ENCODE results near the gene TREX2. TPM values are rescaled to one million over a fixed set of nuclear protein-coding genes. Genes with fewer than 3 reads are reported as not detected.

The TREX2 gene
- total RNA-seq, 1 experiment from 2014 or later = 0.30 TPM

GRCh38 chrX:153456161-153456560 lies 10.3 kb upstream of the TREX2 start:
- Histone ChIP-seq H3K27ac (ENCODE audit: low read length) (no peak overlapping the region), H3K4me1 (ENCODE audit: low read length) (no peaks in the 10 kb centered on the region), H3K9me2 (replicated peaks; ENCODE audit: insufficient read depth, low read length) (no peaks in the 10 kb centered on the region), H3K27me3 (ENCODE audit: low read length) (no peaks in the 10 kb centered on the region), H4K20me1 (ENCODE audit: insufficient read depth, low read depth, low read length) (0 out of 2 replicates have a peak, but pooled peaks cover 3% of the 10 kb centered on the region), H3K9ac (ENCODE audit: low read length) (no peak overlapping the region), H3K4me3 (ENCODE audit: low read length) (no peak overlapping the region), H3K36me3 (ENCODE audit: insufficient read depth, low read length) (no peaks in the 10 kb centered on the region), H3K4me2 (ENCODE audit: low read depth, low read length, poor library complexity, severe bottlenecking) (no peak overlapping the region), H3K9me3 (ENCODE audit: low read length) (no peaks in the 10 kb centered on the region), H2AFZ (ENCODE audit: low read length) (no peak overlapping the region), H3K79me2 (ENCODE audit: low read length) (no peaks in the 10 kb centered on the region)
- DNase-seq = no peak

- no peak for DNase-seq
- H3K4me3 ChIP-seq (ENCODE audit: low read length) = no peak overlapping the region
- no peaks in the 10 kb centered on the region for H3K9me3 ChIP-seq (ENCODE audit: low read length)
- H3K79me2 ChIP-seq (ENCODE audit: low read length) = no peaks in the 10 kb centered on the region
- no peaks in the 10 kb centered on the region for H3K4me1 ChIP-seq (ENCODE audit: low read length)
- H2AFZ ChIP-seq (ENCODE audit: low read length) = no peak overlapping the region
- H3K27me3 ChIP-seq (ENCODE audit: low read length) = no peaks in the 10 kb centered on the region
- no peak overlapping the region for H3K9ac ChIP-seq (ENCODE audit: low read length)
- H3K4me2 ChIP-seq (ENCODE audit: low read depth, low read length, poor library complexity, severe bottlenecking) = no peak overlapping the region
- no peaks in the 10 kb centered on the region for H3K9me2 ChIP-seq (replicated peaks; ENCODE audit: insufficient read depth, low read length)
- 0 out of 2 replicates have a peak, but pooled peaks cover 1% of the 10 kb centered on the region for H4K20me1 ChIP-seq (ENCODE audit: insufficient read depth, low read depth, low read length)
- H3K27ac ChIP-seq (ENCODE audit: low read length) = no peak overlapping the region
- H3K36me3 ChIP-seq (ENCODE audit: insufficient read depth, low read length) = no peaks in the 10 kb centered on the region
These were observed 9.7 kb upstream of the TREX2 start for GRCh38 chrX:153455571-153455970.

DNA sequence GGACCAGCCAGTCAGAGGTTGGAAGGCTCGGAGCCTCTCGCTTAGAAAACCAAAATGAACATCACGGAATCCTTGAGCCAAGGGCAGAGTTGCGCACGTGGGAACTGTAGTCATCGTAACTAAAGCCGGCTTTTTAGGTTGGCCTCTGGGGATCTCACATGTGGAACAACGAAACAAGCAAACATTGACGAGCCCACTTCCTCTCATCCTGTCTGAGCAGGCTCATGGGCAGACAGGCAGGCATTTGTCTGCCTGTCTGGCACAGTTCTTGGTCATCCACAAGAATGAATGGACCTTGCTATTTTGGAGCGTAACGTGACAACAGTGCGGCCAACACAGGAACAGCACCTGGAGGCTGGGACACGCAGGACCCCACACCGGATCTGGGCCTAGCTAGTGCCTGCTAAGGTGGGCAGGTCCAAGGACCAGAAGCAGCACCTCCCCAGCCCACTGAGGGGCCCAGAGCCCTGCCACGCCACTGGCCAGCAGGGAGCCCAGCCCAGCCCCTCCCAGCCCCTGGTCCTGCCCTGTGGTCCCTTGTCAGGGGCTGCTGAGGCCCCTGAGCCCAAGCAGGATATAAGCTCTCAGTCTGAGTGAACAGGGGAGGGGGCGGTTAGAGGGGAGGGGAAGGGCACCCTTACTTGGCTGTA lies 9.2 kb upstream of the TREX2 start:
- H4K20me1 ChIP-seq (ENCODE audit: insufficient read depth, low read depth, low read length) = no peaks in the 10 kb centered on the region
- no peak for DNase-seq
- no peak overlapping the region for H3K4me2 ChIP-seq (ENCODE audit: low read depth, low read length, poor library complexity, severe bottlenecking)
- no peaks in the 10 kb centered on the region for H3K27me3 ChIP-seq (ENCODE audit: low read length)
- H3K9me3 ChIP-seq (ENCODE audit: low read length) = no peaks in the 10 kb centered on the region
- no peak overlapping the region for H3K27ac ChIP-seq (ENCODE audit: low read length)
- no peak overlapping the region for H2AFZ ChIP-seq (ENCODE audit: low read length)
- no peaks in the 10 kb centered on the region for H3K4me1 ChIP-seq (ENCODE audit: low read length)
- no peak overlapping the region for H3K9ac ChIP-seq (ENCODE audit: low read length)
- H3K4me3 ChIP-seq (ENCODE audit: low read length) = no peak overlapping the region
- no peaks in the 10 kb centered on the region for H3K79me2 ChIP-seq (ENCODE audit: low read length)
- no peaks in the 10 kb centered on the region for H3K36me3 ChIP-seq (ENCODE audit: insufficient read depth, low read length)
- H3K9me2 ChIP-seq (replicated peaks; ENCODE audit: insufficient read depth, low read length) = no peaks in the 10 kb centered on the region

DNA sequence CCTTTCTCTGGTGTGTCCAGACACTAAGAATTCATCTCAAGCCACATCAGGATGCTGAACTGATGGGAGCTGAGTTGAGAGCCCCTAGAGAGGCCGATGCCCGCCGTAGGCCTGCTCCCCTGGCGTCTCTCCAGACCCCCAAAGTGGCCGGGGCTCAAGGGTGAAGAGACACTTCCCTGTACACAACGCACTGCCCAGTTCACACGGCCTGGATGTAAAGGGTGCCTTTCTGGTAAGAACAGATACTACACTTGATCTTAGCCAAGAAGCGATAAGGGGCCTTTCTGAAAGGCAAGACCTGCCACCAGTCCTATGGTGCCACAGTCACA lies 5.1 kb upstream of the TREX2 start:
- Histone ChIP-seq H2AFZ (ENCODE audit: low read length) (no peak overlapping the region), H3K27me3 (ENCODE audit: low read length) (no peaks in the 10 kb centered on the region), H4K20me1 (ENCODE audit: insufficient read depth, low read depth, low read length) (no peaks in the 10 kb centered on the region), H3K4me2 (ENCODE audit: low read depth, low read length, poor library complexity, severe bottlenecking) (no peak overlapping the region), H3K27ac (ENCODE audit: low read length) (no peak overlapping the region), H3K9me2 (replicated peaks; ENCODE audit: insufficient read depth, low read length) (no peaks in the 10 kb centered on the region), H3K9me3 (ENCODE audit: low read length) (no peaks in the 10 kb centered on the region), H3K4me1 (ENCODE audit: low read length) (no peaks in the 10 kb centered on the region), H3K36me3 (ENCODE audit: insufficient read depth, low read length) (no peaks in the 10 kb centered on the region), H3K4me3 (ENCODE audit: low read length) (no peak overlapping the region), H3K79me2 (ENCODE audit: low read length) (no peaks in the 10 kb centered on the region), H3K9ac (ENCODE audit: low read length) (no peak overlapping the region)
- DNase-seq = no peak

- Histone ChIP-seq H3K36me3 (ENCODE audit: insufficient read depth, low read length) (no peaks in the 10 kb centered on the region), H3K79me2 (ENCODE audit: low read length) (no peaks in the 10 kb centered on the region), H3K4me2 (ENCODE audit: low read depth, low read length, poor library complexity, severe bottlenecking) (no peak overlapping the region), H3K9me2 (replicated peaks; ENCODE audit: insufficient read depth, low read length) (no peaks in the 10 kb centered on the region), H3K9me3 (ENCODE audit: low read length) (no peaks in the 10 kb centered on the region), H4K20me1 (ENCODE audit: insufficient read depth, low read depth, low read length) (no peaks in the 10 kb centered on the region), H3K4me3 (ENCODE audit: low read length) (no peak overlapping the region), H3K27ac (ENCODE audit: low read length) (no peak overlapping the region), H3K9ac (ENCODE audit: low read length) (no peak overlapping the region), H3K4me1 (ENCODE audit: low read length) (no peaks in the 10 kb centered on the region), H3K27me3 (ENCODE audit: low read length) (no peaks in the 10 kb centered on the region), H2AFZ (ENCODE audit: low read length) (no peak overlapping the region)
- DNase-seq = no peak
These were observed 4.5 kb upstream of the TREX2 start for GRCh38 chrX:153450114-153450948.

GRCh38 chrX:153449368-153450113 lies 3.7 kb upstream of the TREX2 start:
- Histone ChIP-seq H3K27me3 (ENCODE audit: low read length) (no peaks in the 10 kb centered on the region), H2AFZ (ENCODE audit: low read length) (no peak overlapping the region), H3K27ac (ENCODE audit: low read length) (no peak overlapping the region), H4K20me1 (ENCODE audit: insufficient read depth, low read depth, low read length) (no peaks in the 10 kb centered on the region), H3K4me1 (ENCODE audit: low read length) (no peaks in the 10 kb centered on the region), H3K36me3 (ENCODE audit: insufficient read depth, low read length) (no peaks in the 10 kb centered on the region), H3K79me2 (ENCODE audit: low read length) (no peaks in the 10 kb centered on the region), H3K9me3 (ENCODE audit: low read length) (no peaks in the 10 kb centered on the region), H3K9ac (ENCODE audit: low read length) (no peak overlapping the region), H3K4me2 (ENCODE audit: low read depth, low read length, poor library complexity, severe bottlenecking) (no peak overlapping the region), H3K9me2 (replicated peaks; ENCODE audit: insufficient read depth, low read length) (no peaks in the 10 kb centered on the region), H3K4me3 (ENCODE audit: low read length) (no peak overlapping the region)
- DNase-seq = no peak

DNA sequence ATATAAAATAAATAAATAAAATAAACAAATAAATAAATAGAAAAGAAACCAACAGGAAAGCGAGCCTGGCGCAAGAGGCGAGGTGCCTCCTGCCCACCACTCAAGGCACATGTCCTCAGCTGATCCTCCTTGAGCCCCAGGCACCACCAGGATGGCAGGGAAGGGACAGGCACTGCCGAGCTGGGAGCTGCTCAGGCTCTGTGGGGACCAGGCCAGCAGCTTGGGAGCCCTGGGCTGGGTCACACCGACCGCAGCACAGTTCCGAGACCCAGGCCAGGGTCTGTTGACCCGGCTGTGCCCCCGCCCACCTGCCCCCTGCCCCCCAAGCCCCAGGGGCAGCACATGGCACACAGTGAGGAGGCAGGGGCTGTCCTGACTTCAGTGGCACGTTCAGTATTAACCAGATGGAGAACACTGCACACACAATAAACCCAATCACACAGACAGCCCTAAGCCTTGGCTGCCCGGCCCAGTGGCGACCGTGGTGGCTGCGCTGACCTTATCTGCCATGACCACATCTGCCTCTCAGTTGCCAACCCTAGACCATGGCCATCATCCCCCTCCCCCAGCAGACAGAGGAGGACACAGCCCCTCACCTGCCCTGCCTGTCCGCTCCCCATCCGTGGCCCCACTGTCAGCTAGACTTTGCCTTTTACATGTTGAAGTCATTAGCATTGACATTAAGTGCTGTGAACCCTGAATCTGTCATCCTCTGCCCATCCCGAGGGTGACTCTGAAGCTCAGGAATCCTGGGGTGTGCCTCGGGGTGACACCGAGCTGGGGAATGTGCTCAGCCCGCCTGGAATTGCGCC lies 2.9 kb upstream of the TREX2 start:
- Histone ChIP-seq H3K4me2 (ENCODE audit: low read depth, low read length, poor library complexity, severe bottlenecking) (no peak overlapping the region), H3K79me2 (ENCODE audit: low read length) (no peaks in the 10 kb centered on the region), H4K20me1 (ENCODE audit: insufficient read depth, low read depth, low read length) (no peaks in the 10 kb centered on the region), H3K4me3 (ENCODE audit: low read length) (no peak overlapping the region), H3K36me3 (ENCODE audit: insufficient read depth, low read length) (no peaks in the 10 kb centered on the region), H3K27me3 (ENCODE audit: low read length) (no peaks in the 10 kb centered on the region), H2AFZ (ENCODE audit: low read length) (no peak overlapping the region), H3K27ac (ENCODE audit: low read length) (no peak overlapping the region), H3K9me3 (ENCODE audit: low read length) (no peaks in the 10 kb centered on the region), H3K9me2 (replicated peaks; ENCODE audit: insufficient read depth, low read length) (no peaks in the 10 kb centered on the region), H3K9ac (ENCODE audit: low read length) (no peak overlapping the region), H3K4me1 (ENCODE audit: low read length) (no peaks in the 10 kb centered on the region)
- DNase-seq = no peak

- Histone ChIP-seq H2AFZ (ENCODE audit: low read length) (no peak overlapping the region), H3K79me2 (ENCODE audit: low read length) (no peaks in the 10 kb centered on the region), H3K27me3 (ENCODE audit: low read length) (no peaks in the 10 kb centered on the region), H4K20me1 (ENCODE audit: insufficient read depth, low read depth, low read length) (no peaks in the 10 kb centered on the region), H3K4me2 (ENCODE audit: low read depth, low read length, poor library complexity, severe bottlenecking) (no peak overlapping the region), H3K36me3 (ENCODE audit: insufficient read depth, low read length) (no peaks in the 10 kb centered on the region), H3K4me1 (ENCODE audit: low read length) (no peaks in the 10 kb centered on the region), H3K9me2 (replicated peaks; ENCODE audit: insufficient read depth, low read length) (no peaks in the 10 kb centered on the region), H3K9me3 (ENCODE audit: low read length) (no peaks in the 10 kb centered on the region), H3K4me3 (ENCODE audit: low read length) (no peak overlapping the region), H3K9ac (ENCODE audit: low read length) (no peak overlapping the region), H3K27ac (ENCODE audit: low read length) (no peak overlapping the region)
- DNase-seq = no peak
These were observed 1.7 kb upstream of the TREX2 start for GRCh38 chrX:153447581-153447960.
